K562 (cell line): ENCODE data around the gene CLIC2.

ENCODE experiments used
- BHLHE40 ChIP-seq: IDR thresholded peaks from 2 replicates; pipeline ENCODE4 v1.6.1; 2011; ENCODE audit warnings: low read length, improper control_type of control experiment
- CBX1 ChIP-seq: sonication (generic); IDR thresholded peaks from 2 replicates; pipeline ENCODE4 v1.6.1; 2016; ENCODE audit warnings: antibody characterized with exemption, low read depth, mild to moderate bottlenecking
- EWSR1 ChIP-seq: fragments of 450-650 bp; IDR thresholded peaks from 2 replicates; pipeline ENCODE4 v1.6.1; 2018; ENCODE audit warnings: borderline replicate concordance, mild to moderate bottlenecking, low read depth, moderate library complexity; ENCODE audit not compliant: partially characterized antibody
- POLR2AphosphoS5 ChIP-seq: IDR thresholded peaks from 2 replicates; pipeline ENCODE4 v1.6.1; 2011; ENCODE audit warnings: mild to moderate bottlenecking, low read depth, low read length, moderate library complexity; ENCODE audit not compliant: control insufficient read depth, insufficient read depth
- TARDBP ChIP-seq: fragments of 450-650 bp; IDR thresholded peaks from 2 replicates; pipeline ENCODE4 v1.6.1; 2016
- ZKSCAN1 ChIP-seq: fragments of 150-350 bp; IDR thresholded peaks from 2 replicates; pipeline ENCODE4 v1.6.1; 2016; ENCODE audit warnings: low read depth, low read length

- no peak for TF ChIP-seq CBX1
- no peak for TF ChIP-seq TARDBP
- no peak for TF ChIP-seq EWSR1
- TF ChIP-seq POLR2AphosphoS5 = no peak
- TF ChIP-seq BHLHE40 = no peak
- no peak for TF ChIP-seq ZKSCAN1
These were observed 71.3 kb downstream of the CLIC2 start for GRCh38 chrX:155262970-155263754.
